ENCODE measurements around the gene TIMM10.

Gene TIMM10

DNA sequence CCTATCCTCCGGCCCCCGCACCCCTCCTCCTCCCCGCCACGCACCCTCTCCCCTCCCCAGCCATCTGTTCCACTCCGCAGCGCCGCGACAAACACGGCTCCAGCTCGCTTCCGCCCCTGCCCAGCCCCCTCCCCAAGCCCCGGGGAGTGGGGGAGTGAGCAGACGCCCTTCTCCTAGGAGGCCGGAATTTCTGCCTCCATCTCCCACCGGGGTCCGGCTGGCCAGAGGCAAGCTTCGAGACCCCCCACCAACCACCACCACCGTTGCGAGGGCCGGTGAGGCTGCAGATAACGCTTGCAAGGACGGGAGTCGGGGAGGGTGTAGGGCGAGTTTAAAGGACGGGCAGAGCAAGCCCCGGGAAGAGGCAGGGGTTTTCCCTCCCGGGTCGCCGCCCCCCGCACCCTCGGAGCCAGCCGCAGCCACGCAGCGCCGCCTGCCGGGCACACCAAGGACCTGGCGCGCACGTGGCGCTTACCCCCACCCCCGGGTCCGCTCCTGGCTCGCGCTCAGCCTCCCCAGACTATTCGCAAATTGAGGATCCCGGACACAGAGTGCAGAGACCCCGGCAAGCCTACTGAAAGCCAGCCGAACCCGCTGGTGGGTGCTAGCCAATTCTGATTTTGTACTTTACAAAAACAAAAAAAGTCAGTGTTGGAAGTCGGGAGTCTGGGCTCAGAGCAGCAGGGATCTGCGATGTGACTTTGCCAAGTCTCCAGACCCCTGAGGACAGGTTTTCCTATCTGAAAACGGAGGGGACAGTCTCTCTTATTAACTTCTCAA is 47.6 kb downstream of the TIMM10 start:
- Histone ChIP-seq H4K20me1 (ENCODE audit: insufficient read depth, low read length) (no peaks in the 10 kb centered on the region), H3K9ac (ENCODE audit: low read depth, low read length) (peak overlapping the region; percentile 47), H3K9me3 (ENCODE audit: insufficient read depth, low read length, severe bottlenecking) (no peaks in the 10 kb centered on the region), H3K4me1 (ENCODE audit: insufficient read depth, low read length) (peaks cover 12% of the 10 kb centered on the region), H3K27me3 (ENCODE audit: insufficient read depth, low read length, poor library complexity) (no peaks in the 10 kb centered on the region), H3K4me2 (ENCODE audit: insufficient read depth, low read length) (peak overlapping the region; percentile 76), H3K79me2 (ENCODE audit: insufficient read depth, low read length) (no peaks in the 10 kb centered on the region), H3K27ac (ENCODE audit: low read length) (no peak overlapping the region), H3K4me3 (ENCODE audit: low read depth in 1 of 2, low read length in 2 of 2) (peak overlapping the region in 1 of 2 experiments; percentile 53; a peak in 3 of 4 replicates), H2AFZ (ENCODE audit: low read depth, low read length) (peak overlapping the region; percentile 82), H3K36me3 (ENCODE audit: insufficient read depth, low read length) (no peaks in the 10 kb centered on the region)
- peak; percentile 82 for ATAC-seq (ENCODE audit: insufficient read depth, low read depth)
- TF ChIP-seq, protein P1, sequence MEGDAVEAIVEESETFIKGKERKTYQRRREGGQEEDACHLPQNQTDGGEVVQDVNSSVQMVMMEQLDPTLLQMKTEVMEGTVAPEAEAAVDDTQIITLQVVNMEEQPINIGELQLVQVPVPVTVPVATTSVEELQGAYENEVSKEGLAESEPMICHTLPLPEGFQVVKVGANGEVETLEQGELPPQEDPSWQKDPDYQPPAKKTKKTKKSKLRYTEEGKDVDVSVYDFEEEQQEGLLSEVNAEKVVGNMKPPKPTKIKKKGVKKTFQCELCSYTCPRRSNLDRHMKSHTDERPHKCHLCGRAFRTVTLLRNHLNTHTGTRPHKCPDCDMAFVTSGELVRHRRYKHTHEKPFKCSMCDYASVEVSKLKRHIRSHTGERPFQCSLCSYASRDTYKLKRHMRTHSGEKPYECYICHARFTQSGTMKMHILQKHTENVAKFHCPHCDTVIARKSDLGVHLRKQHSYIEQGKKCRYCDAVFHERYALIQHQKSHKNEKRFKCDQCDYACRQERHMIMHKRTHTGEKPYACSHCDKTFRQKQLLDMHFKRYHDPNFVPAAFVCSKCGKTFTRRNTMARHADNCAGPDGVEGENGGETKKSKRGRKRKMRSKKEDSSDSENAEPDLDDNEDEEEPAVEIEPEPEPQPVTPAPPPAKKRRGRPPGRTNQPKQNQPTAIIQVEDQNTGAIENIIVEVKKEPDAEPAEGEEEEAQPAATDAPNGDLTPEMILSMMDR (IDR thresholded peaks at IDR 0.05; ENCODE audit: borderline replicate concordance, extremely low read depth, low read length, poor library complexity, severe bottlenecking) = peak; percentile 79
- peak; percentile 19 for TF ChIP-seq EZH2 (IDR thresholded peaks at IDR 0.05; ENCODE audit: borderline replicate concordance, low read depth, low read length, severe bottlenecking)
- peak; percentile 76 for DNase-seq

DNA sequence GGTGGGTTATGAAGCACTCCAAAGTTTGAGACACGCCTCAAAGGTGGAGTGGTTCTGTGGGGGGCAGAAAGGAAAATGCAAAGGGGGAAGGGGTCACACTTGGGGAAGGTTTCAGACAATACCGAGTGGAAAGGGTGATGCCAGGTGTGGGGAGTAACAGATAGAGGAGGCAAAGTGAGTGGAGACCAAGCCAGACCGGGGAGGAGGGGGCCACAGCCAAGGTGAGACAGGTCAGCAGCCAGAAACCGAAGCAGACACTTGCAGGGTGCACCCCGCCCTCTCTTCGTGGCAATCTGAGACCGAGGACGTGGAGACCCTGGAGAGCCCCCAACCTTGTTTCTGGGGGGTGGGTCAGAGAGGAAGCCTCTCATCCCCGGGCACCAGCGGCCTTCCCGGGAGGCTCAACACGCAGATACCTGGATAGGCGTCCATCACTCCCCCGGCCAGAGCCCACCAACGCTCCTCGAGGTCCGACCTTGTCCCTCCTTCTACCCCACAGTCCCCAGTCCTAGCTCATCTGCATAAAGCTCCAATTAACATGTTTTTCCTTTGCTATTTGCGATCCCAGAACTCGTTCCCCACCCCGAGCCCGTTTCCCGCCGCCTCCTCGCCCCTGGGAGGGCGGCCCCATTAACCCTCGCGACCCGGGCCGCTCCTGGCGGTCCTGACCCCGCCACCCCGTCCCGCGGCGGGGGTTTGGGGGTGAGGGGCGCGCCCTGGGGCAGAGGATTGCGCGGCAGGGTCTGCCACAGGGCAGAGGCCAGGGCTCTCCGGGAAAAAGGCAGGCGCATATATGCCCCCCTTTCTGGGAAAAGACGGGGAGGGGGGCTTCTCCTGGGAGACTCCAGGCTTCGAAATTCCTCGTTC is 48.4 kb downstream of the TIMM10 start:
- Histone ChIP-seq H3K27me3 (ENCODE audit: insufficient read depth, low read length, poor library complexity) (no peaks in the 10 kb centered on the region), H3K9me3 (ENCODE audit: insufficient read depth, low read length, severe bottlenecking) (no peaks in the 10 kb centered on the region), H4K20me1 (ENCODE audit: insufficient read depth, low read length) (no peaks in the 10 kb centered on the region), H3K79me2 (ENCODE audit: insufficient read depth, low read length) (no peaks in the 10 kb centered on the region), H3K4me1 (ENCODE audit: insufficient read depth, low read length) (peaks cover 12% of the 10 kb centered on the region), H2AFZ (ENCODE audit: low read depth, low read length) (peak overlapping the region; percentile 82; the same call in 1 of the 2 replicates), H3K27ac (ENCODE audit: low read length) (no peak overlapping the region), H3K9ac (ENCODE audit: low read depth, low read length) (peak overlapping the region; percentile 47; the same call in 1 of the 2 replicates), H3K4me2 (ENCODE audit: insufficient read depth, low read length) (peak overlapping the region; percentile 76), H3K36me3 (ENCODE audit: insufficient read depth, low read length) (no peaks in the 10 kb centered on the region), H3K4me3 (ENCODE audit: low read depth in 1 of 2, low read length in 2 of 2) (peak overlapping the region in 1 of 2 experiments; percentile 53; a peak in 3 of 4 replicates)
- DNase-seq = no peak
- ATAC-seq (ENCODE audit: insufficient read depth, low read depth) = no peak
- TF ChIP-seq, protein P1 (IDR thresholded peaks at IDR 0.05; ENCODE audit: borderline replicate concordance, extremely low read depth, low read length, poor library complexity, severe bottlenecking) = no peak
- no peak for TF ChIP-seq EZH2 (IDR thresholded peaks at IDR 0.05; ENCODE audit: borderline replicate concordance, low read depth, low read length, severe bottlenecking)

DNA sequence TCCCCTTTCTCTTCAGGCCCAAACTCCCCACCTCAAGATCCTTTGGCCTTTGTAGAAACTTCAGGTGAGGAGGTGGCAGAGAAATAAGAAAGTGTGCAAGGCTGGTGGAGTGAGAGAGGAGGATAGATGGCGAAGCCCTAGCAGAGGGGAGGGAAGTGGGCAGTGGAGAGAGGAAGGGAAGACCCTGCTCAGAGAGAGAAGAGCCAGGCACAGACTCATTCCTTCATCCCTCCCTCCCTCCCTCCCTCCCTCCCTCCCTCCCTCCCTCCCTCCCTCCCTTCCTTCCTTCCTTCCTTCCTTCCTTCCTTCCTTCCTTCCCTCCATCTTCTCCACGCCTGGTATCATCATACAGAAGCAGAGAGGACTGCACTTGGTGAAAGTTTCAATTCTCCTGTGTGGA is 49.2 kb downstream of the TIMM10 start:
- Histone ChIP-seq H2AFZ (ENCODE audit: low read depth, low read length) (no peak overlapping the region), H4K20me1 (ENCODE audit: insufficient read depth, low read length) (no peaks in the 10 kb centered on the region), H3K4me1 (ENCODE audit: insufficient read depth, low read length) (peaks cover 12% of the 10 kb centered on the region), H3K79me2 (ENCODE audit: insufficient read depth, low read length) (no peaks in the 10 kb centered on the region), H3K27ac (ENCODE audit: low read length) (no peak overlapping the region), H3K4me3 (ENCODE audit: low read depth in 1 of 2, low read length in 2 of 2) (no peak overlapping the region), H3K9me3 (ENCODE audit: insufficient read depth, low read length, severe bottlenecking) (no peaks in the 10 kb centered on the region), H3K9ac (ENCODE audit: low read depth, low read length) (no peak overlapping the region), H3K27me3 (ENCODE audit: insufficient read depth, low read length, poor library complexity) (no peaks in the 10 kb centered on the region), H3K36me3 (ENCODE audit: insufficient read depth, low read length) (no peaks in the 10 kb centered on the region), H3K4me2 (ENCODE audit: insufficient read depth, low read length) (no peak overlapping the region)
- DNase-seq (no peak), ATAC-seq (ENCODE audit: insufficient read depth, low read depth) (no peak)
- no peak for TF ChIP-seq EZH2 (IDR thresholded peaks at IDR 0.05; ENCODE audit: borderline replicate concordance, low read depth, low read length, severe bottlenecking)
- TF ChIP-seq, protein P1 (IDR thresholded peaks at IDR 0.05; ENCODE audit: borderline replicate concordance, extremely low read depth, low read length, poor library complexity, severe bottlenecking) = no peak
